HEK293 (cell line): ENCODE measurements around the gene RALGAPA2.

ENCODE experiments used
- CTCF ChIA-PET: fragments of 350-600 bp; formaldehyde crosslinking; extraction: SDS; loops from one replicate; lab custom pipeline; 2021; ENCODE audit warnings: antibody characterized with exemption; lab: Yijun Ruan, JAX
- POLR2A ChIA-PET: fragments of 300-600 bp; formaldehyde crosslinking; extraction: SDS; loops from one replicate; lab custom pipeline; 2020; ENCODE audit warnings: antibody characterized with exemption, inconsistent platforms; lab: Yijun Ruan, JAX
- H3K27ac ChIP-seq: fragments of 200-500 bp; sonication (Bioruptor generic); 2 replicates; pipeline ENCODE4 v1.5.1; 2014; ENCODE audit warnings: low read depth, low read length, control low read depth, inconsistent platforms; ENCODE audit errors: extremely low read depth
- H3K36me3 ChIP-seq, 2 experiments: fragments of 200-500 bp in 1 of 2; sonication (Bioruptor generic) in 1 of 2; 1 replicate in 1 of 2; 2 replicates in 1 of 2; pipeline ENCODE4 v1.5.1; 2014 to 2017; ENCODE audit warnings: inconsistent platforms in 2 of 2, low read length in 2 of 2; ENCODE audit not compliant: control insufficient read depth in 2 of 2, insufficient read depth in 1 of 2
- H3K4me1 ChIP-seq: fragments of 200-500 bp; sonication (Bioruptor generic); 2 replicates; pipeline ENCODE4 v1.5.1; 2014; ENCODE audit warnings: mild to moderate bottlenecking, low read length, inconsistent platforms; ENCODE audit not compliant: control insufficient read depth, insufficient read depth
- H3K4me3 ChIP-seq: 2 replicates; pipeline ENCODE4 v1.5.1; 2011; ENCODE audit warnings: low read depth, mild to moderate bottlenecking, control low read depth, low read length, moderate library complexity
- H3K9me3 ChIP-seq: fragments of 200-500 bp; sonication (Bioruptor generic); 2 replicates; pipeline ENCODE4 v1.5.1; 2014; ENCODE audit warnings: low read depth, low read length, inconsistent platforms; ENCODE audit not compliant: control insufficient read depth, insufficient read depth
- FEZF1 ChIP-seq: fragments of 450-650 bp; formaldehyde crosslinking; IDR thresholded peaks from 2 replicates; pipeline ENCODE4 v1.5.1; 2016; ENCODE audit warnings: missing biosample characterization, missing genetic modification characterization
- GLIS1 ChIP-seq: fragments of 450-650 bp; formaldehyde crosslinking; IDR thresholded peaks from 2 replicates; pipeline ENCODE4 v1.5.1; 2016; ENCODE audit warnings: missing biosample characterization, missing genetic modification characterization
- IKZF3 ChIP-seq: fragments of 450-650 bp; IDR thresholded peaks from 2 replicates; pipeline ENCODE4 v1.5.0; 2018; ENCODE audit warnings: missing biosample characterization, mild to moderate bottlenecking, missing genetic modification characterization, moderate library complexity
- KLF1 ChIP-seq: fragments of 450-650 bp; formaldehyde crosslinking; IDR thresholded peaks from 2 replicates; pipeline ENCODE4 v1.5.1; 2016; ENCODE audit warnings: missing biosample characterization, missing genetic modification characterization
- KLF10 ChIP-seq: fragments of 450-650 bp; IDR thresholded peaks from 2 replicates; pipeline ENCODE4 v1.5.1; 2018; ENCODE audit warnings: missing biosample characterization, mild to moderate bottlenecking, missing genetic modification characterization
- OSR2 ChIP-seq: fragments of 450-650 bp; formaldehyde crosslinking; IDR thresholded peaks from 2 replicates; pipeline ENCODE4 v1.5.1; 2016; ENCODE audit warnings: missing biosample characterization, missing genetic modification characterization
- PRDM6 ChIP-seq: fragments of 450-650 bp; formaldehyde crosslinking; IDR thresholded peaks from 2 replicates; pipeline ENCODE4 v1.5.1; 2017; ENCODE audit warnings: missing biosample characterization, missing genetic modification characterization
- SCRT2 ChIP-seq: fragments of 450-650 bp; formaldehyde crosslinking; IDR thresholded peaks from 2 replicates; pipeline ENCODE4 v1.5.1; 2016; ENCODE audit warnings: missing biosample characterization, missing genetic modification characterization
- ZBTB17 ChIP-seq: fragments of 450-650 bp; formaldehyde crosslinking; IDR thresholded peaks from 2 replicates; pipeline ENCODE4 v1.5.1; 2016; ENCODE audit warnings: missing biosample characterization, missing genetic modification characterization
- ZBTB8A ChIP-seq: fragments of 450-650 bp; formaldehyde crosslinking; IDR thresholded peaks from 2 replicates; pipeline ENCODE4 v1.5.1; 2016; ENCODE audit warnings: missing biosample characterization, missing genetic modification characterization
- ZEB2 ChIP-seq: fragments of 450-650 bp; formaldehyde crosslinking; IDR thresholded peaks from 2 replicates; pipeline ENCODE4 v1.5.1; 2016; ENCODE audit warnings: missing biosample characterization, missing genetic modification characterization
- ZIC2 ChIP-seq: fragments of 450-650 bp; formaldehyde crosslinking; IDR thresholded peaks from 2 replicates; pipeline ENCODE4 v1.5.1; 2016; ENCODE audit warnings: missing biosample characterization, missing genetic modification characterization
- ZNF239 ChIP-seq: fragments of 450-650 bp; formaldehyde crosslinking; IDR thresholded peaks from 2 replicates; pipeline ENCODE4 v1.5.1; 2016; ENCODE audit warnings: missing biosample characterization, missing genetic modification characterization
- ZNF335 ChIP-seq: fragments of 450-650 bp; formaldehyde crosslinking; conservative IDR thresholded peaks from 2 replicates; pipeline ENCODE4 v1.5.1; 2016; ENCODE audit warnings: missing biosample characterization, missing genetic modification characterization
- ZNF366 ChIP-seq: fragments of 450-650 bp; formaldehyde crosslinking; conservative IDR thresholded peaks from 2 replicates; pipeline ENCODE4 v1.5.1; 2016; ENCODE audit warnings: missing biosample characterization, missing genetic modification characterization
- ZNF600 ChIP-seq: fragments of 450-650 bp; formaldehyde crosslinking; IDR thresholded peaks from 2 replicates; pipeline ENCODE4 v1.5.1; 2016; ENCODE audit warnings: missing biosample characterization, missing genetic modification characterization
- ZNF629 ChIP-seq: fragments of 450-650 bp; formaldehyde crosslinking; IDR thresholded peaks from 2 replicates; pipeline ENCODE4 v1.5.1; 2017; ENCODE audit warnings: missing biosample characterization, missing genetic modification characterization
- ZNF654 ChIP-seq: fragments of 450-650 bp; formaldehyde crosslinking; IDR thresholded peaks from 2 replicates; pipeline ENCODE4 v1.5.1; 2016; ENCODE audit warnings: low read depth, missing biosample characterization, missing genetic modification characterization
- ZNF670 ChIP-seq: fragments of 450-650 bp; formaldehyde crosslinking; IDR thresholded peaks from 2 replicates; pipeline ENCODE4 v1.5.1; 2016; ENCODE audit warnings: missing biosample characterization, missing genetic modification characterization, low read depth
- ZNF776 ChIP-seq: fragments of 450-650 bp; formaldehyde crosslinking; IDR thresholded peaks from 2 replicates; pipeline ENCODE4 v1.5.0; 2017; ENCODE audit warnings: missing biosample characterization, missing genetic modification characterization, borderline replicate concordance
- ZNF843 ChIP-seq: fragments of 450-650 bp; formaldehyde crosslinking; IDR thresholded peaks from 2 replicates; pipeline ENCODE4 v1.5.1; 2016; ENCODE audit warnings: missing biosample characterization, missing genetic modification characterization
- ZSCAN23 ChIP-seq: fragments of 450-650 bp; formaldehyde crosslinking; IDR thresholded peaks from 2 replicates; pipeline ENCODE4 v1.5.1; 2016; ENCODE audit warnings: missing biosample characterization, missing genetic modification characterization
- ZSCAN30 ChIP-seq: fragments of 450-650 bp; IDR thresholded peaks from 2 replicates; pipeline ENCODE4 v1.5.1; 2018; ENCODE audit warnings: missing biosample characterization, mild to moderate bottlenecking, missing genetic modification characterization, moderate library complexity
- TF ChIP-seq, protein P1 (sequence below): fragments of 450-650 bp; formaldehyde crosslinking; IDR thresholded peaks from 2 replicates; pipeline ENCODE4 v1.5.1; 2016; ENCODE audit warnings: missing biosample characterization, missing genetic modification characterization, low read depth
- TF ChIP-seq, protein P2 (sequence below): fragments of 450-650 bp; formaldehyde crosslinking; IDR thresholded peaks from 2 replicates; pipeline ENCODE4 v1.5.1; 2017; ENCODE audit warnings: missing biosample characterization, missing genetic modification characterization
- TF ChIP-seq, protein P3 (sequence below): fragments of 450-650 bp; IDR thresholded peaks from 2 replicates; pipeline ENCODE4 v1.5.1; 2018; ENCODE audit warnings: missing biosample characterization, mild to moderate bottlenecking, missing genetic modification characterization
- TF ChIP-seq, protein P4 (sequence below): fragments of 450-650 bp; formaldehyde crosslinking; IDR thresholded peaks from 2 replicates; pipeline ENCODE4 v1.5.1; 2016; ENCODE audit warnings: missing biosample characterization, missing genetic modification characterization

The RALGAPA2 gene

GRCh38 chr20:20413810-20414281, 298.6 kb downstream of the RALGAPA2 start (continued):
- no peak for TF ChIP-seq KLF1
- TF ChIP-seq, protein P1, sequence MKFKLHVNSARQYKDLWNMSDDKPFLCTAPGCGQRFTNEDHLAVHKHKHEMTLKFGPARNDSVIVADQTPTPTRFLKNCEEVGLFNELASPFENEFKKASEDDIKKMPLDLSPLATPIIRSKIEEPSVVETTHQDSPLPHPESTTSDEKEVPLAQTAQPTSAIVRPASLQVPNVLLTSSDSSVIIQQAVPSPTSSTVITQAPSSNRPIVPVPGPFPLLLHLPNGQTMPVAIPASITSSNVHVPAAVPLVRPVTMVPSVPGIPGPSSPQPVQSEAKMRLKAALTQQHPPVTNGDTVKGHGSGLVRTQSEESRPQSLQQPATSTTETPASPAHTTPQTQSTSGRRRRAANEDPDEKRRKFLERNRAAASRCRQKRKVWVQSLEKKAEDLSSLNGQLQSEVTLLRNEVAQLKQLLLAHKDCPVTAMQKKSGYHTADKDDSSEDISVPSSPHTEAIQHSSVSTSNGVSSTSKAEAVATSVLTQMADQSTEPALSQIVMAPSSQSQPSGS (tag by site-specific recombination): no peak
- no peak for TF ChIP-seq KLF10
- TF ChIP-seq ZSCAN23 (tag by site-specific recombination): no peak

DNA sequence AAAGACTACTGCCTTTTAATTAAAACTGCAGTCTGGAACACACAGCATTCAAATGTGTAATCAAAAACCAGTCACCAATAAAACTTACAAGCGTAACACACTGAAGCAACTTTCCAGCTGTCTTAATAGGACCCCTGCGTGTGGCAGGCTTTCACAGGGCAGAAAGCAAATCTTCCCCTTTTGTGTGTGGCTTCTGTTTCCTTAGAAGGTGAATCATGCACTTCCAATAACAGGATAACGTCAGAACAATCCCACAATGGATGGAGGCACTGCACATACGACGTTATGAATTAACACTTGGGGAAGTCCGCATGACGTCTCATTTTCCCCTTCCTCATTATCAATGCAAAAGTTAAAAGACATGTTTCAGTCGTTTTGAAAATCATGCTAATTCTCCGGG, 299.7 kb downstream of the RALGAPA2 start:
- POLR2A ChIA-PET: no interaction called here
- CTCF ChIA-PET: no interaction called here
- no peaks in the 10 kb centered on the region for H3K36me3 ChIP-seq
- H3K4me1 ChIP-seq: peaks cover 7% of the 10 kb centered on the region
- no peaks in the 10 kb centered on the region for H3K9me3 ChIP-seq
- H3K27ac ChIP-seq: no peak overlapping the region
- H3K4me3 ChIP-seq: no peak overlapping the region
- TF ChIP-seq ZNF654 (tag by site-specific recombination) (0 out of 2 replicates have a peak, but pooled peaks have one; percentile 5), ZIC2 (tag by site-specific recombination) (peak; percentile 85), ZNF670 (no peak), FEZF1 (tag by site-specific recombination) (peak; percentile 80), OSR2 (tag by site-specific recombination) (peak; percentile 90), ZSCAN30 (tag by site-specific recombination) (peak; percentile 75), IKZF3 (peak; percentile 80), ZNF629 (tag by site-specific recombination) (peak; percentile 93), ZNF843 (peak; percentile 38; the same call in 1 of the 2 replicates), ZNF239 (tag by site-specific recombination) (no peak), PRDM6 (tag by site-specific recombination) (peak; percentile 79), SCRT2 (tag by site-specific recombination) (no peak), ZNF776 (tag by site-specific recombination) (no peak), ZNF335 (peak; percentile 17; the same call in 1 of the 2 replicates), GLIS1 (peak; percentile 48), ZBTB17 (0 out of 2 replicates have a peak, but pooled peaks have one; percentile 35), ZEB2 (peak; percentile 52; the same call in 1 of the 2 replicates), ZBTB8A (tag by site-specific recombination) (0 out of 2 replicates have a peak, but pooled peaks have one; percentile 12), ZNF366 (tag by site-specific recombination) (peak; percentile 57; the same call in 1 of the 2 replicates), ZNF600 (peak; percentile 79)
- TF ChIP-seq, protein P2, sequence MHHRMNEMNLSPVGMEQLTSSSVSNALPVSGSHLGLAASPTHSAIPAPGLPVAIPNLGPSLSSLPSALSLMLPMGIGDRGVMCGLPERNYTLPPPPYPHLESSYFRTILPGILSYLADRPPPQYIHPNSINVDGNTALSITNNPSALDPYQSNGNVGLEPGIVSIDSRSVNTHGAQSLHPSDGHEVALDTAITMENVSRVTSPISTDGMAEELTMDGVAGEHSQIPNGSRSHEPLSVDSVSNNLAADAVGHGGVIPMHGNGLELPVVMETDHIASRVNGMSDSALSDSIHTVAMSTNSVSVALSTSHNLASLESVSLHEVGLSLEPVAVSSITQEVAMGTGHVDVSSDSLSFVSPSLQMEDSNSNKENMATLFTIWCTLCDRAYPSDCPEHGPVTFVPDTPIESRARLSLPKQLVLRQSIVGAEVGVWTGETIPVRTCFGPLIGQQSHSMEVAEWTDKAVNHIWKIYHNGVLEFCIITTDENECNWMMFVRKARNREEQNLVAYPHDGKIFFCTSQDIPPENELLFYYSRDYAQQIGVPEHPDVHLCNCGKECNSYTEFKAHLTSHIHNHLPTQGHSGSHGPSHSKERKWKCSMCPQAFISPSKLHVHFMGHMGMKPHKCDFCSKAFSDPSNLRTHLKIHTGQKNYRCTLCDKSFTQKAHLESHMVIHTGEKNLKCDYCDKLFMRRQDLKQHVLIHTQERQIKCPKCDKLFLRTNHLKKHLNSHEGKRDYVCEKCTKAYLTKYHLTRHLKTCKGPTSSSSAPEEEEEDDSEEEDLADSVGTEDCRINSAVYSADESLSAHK: peak; percentile 78
- TF ChIP-seq, protein P3, sequence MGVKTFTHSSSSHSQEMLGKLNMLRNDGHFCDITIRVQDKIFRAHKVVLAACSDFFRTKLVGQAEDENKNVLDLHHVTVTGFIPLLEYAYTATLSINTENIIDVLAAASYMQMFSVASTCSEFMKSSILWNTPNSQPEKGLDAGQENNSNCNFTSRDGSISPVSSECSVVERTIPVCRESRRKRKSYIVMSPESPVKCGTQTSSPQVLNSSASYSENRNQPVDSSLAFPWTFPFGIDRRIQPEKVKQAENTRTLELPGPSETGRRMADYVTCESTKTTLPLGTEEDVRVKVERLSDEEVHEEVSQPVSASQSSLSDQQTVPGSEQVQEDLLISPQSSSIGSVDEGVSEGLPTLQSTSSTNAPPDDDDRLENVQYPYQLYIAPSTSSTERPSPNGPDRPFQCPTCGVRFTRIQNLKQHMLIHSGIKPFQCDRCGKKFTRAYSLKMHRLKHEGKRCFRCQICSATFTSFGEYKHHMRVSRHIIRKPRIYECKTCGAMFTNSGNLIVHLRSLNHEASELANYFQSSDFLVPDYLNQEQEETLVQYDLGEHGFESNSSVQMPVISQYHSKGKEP (tag by site-specific recombination): peak; percentile 76
- TF ChIP-seq, protein P4, sequence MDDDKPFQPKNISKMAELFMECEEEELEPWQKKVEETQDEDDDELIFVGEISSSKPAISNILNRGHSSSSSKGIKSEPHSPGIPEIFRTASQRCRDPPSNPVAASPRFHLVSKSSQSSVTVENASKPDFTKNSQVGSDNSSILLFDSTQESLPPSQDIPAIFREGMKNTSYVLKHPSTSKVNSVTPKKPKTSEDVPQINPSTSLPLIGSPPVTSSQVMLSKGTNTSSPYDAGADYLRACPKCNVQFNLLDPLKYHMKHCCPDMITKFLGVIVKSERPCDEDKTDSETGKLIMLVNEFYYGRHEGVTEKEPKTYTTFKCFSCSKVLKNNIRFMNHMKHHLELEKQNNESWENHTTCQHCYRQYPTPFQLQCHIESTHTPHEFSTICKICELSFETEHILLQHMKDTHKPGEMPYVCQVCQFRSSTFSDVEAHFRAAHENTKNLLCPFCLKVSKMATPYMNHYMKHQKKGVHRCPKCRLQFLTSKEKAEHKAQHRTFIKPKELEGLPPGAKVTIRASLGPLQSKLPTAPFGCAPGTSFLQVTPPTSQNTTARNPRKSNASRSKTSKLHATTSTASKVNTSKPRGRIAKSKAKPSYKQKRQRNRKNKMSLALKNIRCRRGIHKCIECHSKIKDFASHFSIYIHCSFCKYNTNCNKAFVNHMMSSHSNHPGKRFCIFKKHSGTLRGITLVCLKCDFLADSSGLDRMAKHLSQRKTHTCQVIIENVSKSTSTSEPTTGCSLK (tag by site-specific recombination): no peak
- TF ChIP-seq, protein P1 (tag by site-specific recombination): peak; percentile 85
